ENCODE measurements around the gene ARHGEF2. TPM values are rescaled to one million over a fixed set of nuclear protein-coding genes. Genes with fewer than 3 reads are reported as not detected.

Gene ARHGEF2
- total and polyA plus RNA-seq, 9 of the 15 experiments (the other 6 are each of a cell fraction or from before 2014, with no cell fraction given): 7.1 to 162 (median 62.2) TPM

DNA sequence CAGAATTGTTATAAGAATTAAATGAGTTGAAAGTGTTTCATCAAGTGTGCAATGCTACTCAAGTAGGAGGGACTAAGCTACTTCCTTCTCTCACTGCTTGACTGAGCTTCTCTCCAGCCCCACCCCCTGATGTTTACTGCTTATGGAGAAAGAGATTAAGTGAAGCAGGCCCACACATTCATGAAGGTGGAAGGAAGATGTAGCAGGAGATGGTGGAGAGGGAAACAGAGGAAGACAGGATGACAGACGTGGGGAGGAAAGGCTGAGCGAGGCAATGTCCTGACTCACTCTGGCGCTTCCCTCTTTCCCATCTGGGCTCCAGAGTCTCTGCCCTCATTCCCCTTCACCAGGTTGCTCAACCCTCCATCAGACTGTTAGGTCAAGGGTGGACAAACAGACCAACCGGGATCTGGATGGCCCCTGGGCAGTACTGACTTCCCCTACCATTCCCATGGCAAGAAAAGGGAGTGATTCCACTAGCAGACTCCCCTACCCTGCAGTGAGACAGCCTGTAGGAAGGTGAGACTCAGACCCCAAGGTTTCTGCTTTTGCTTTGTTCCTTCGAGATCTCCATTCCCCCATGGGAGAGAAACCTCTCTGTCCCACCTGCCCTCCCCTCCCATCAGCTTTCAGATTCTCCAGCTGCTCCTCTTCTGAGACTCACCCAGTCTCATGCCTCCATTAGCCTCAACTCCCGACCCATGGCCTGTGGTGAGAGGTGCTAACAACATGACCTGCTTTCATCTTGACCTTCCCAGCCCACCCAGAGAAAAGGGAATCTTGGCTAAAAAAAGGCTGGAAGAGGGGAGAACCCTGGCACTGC is 3.1 kb upstream of the ARHGEF2 start (continued):
- TF ChIP-seq CBFB (CRISPR knock-in tag; IDR thresholded peaks at IDR 0.05) (no peak), SMAD4 (CRISPR knock-in tag; conservative IDR thresholded peaks at IDR 0.05) (0 out of 2 replicates have a peak, but pooled peaks have one; percentile 23), SPI1 (IDR thresholded peaks at IDR 0.05; ENCODE audit: borderline replicate concordance, low read depth, low read length) (peak; percentile 27; the same call in 1 of the 2 replicates), SREBF2 (CRISPR knock-in tag; IDR thresholded peaks at IDR 0.05) (no peak), ATF7 (IDR thresholded peaks at IDR 0.05) (no peak)
- TF ChIP-seq, protein P1, sequence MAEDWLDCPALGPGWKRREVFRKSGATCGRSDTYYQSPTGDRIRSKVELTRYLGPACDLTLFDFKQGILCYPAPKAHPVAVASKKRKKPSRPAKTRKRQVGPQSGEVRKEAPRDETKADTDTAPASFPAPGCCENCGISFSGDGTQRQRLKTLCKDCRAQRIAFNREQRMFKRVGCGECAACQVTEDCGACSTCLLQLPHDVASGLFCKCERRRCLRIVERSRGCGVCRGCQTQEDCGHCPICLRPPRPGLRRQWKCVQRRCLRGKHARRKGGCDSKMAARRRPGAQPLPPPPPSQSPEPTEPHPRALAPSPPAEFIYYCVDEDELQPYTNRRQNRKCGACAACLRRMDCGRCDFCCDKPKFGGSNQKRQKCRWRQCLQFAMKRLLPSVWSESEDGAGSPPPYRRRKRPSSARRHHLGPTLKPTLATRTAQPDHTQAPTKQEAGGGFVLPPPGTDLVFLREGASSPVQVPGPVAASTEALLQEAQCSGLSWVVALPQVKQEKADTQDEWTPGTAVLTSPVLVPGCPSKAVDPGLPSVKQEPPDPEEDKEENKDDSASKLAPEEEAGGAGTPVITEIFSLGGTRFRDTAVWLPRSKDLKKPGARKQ (CRISPR knock-in tag; IDR thresholded peaks at IDR 0.05): no peak

DNA sequence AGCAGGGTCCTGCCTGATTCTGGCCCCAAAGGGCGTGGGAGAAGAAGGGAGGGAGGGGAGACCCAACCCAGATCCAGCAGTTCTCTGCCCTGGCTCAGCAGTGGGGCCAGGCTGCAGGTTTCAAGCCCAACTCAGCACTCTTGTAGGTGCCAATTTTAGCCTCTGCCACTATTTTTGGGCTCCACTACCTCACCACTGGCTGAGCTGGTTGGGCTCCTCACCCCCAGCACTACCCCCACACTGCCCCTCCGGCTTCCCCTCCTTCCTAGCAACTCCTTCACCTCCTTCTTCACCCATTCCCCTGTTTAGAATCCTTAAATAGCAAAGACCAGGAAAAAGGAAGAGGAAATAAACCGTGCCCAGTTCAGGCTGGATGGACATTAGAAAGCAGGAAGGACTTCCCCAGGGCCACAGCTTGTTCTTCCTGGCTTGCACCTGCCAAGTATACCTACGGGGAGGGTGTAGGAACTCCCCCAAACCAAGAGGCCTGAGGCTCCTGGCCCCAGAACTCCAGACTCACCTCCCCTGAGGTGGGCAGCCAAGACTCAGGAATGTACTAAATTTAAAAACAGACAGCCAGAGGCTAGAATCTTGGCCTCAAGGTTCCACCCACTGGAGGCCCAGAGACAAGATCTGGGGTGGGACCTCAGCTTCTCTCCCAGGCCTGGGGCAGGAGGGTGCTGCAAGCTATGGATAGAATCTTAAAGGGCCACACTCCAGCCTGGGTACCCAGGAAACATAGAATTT is 1.4 kb upstream of the ARHGEF2 start:
- WGBS (ENCODE audit: insufficient coverage, low coverage, missing lambda C conversion rate): 0% methylated on average over 3 of the region's 4 CpGs
- peaks cover 9% of the 10 kb centered on the region; the same call in 2 of the 3 replicates for H3K36me3 ChIP-seq (ENCODE audit: control insufficient read depth, insufficient read depth, low read length)
- peak overlapping the region; percentile 89 to 97 for H3K9ac ChIP-seq (ENCODE audit: insufficient read depth in 1 of 2, low read depth in 2 of 2, low read length in 2 of 2)
- no peaks in the 10 kb centered on the region for H3K27me3 ChIP-seq (ENCODE audit: control insufficient read depth in 2 of 2, insufficient read depth in 2 of 2, low read length in 2 of 2)
- in situ Hi-C loops (cut with MboI) (no loop called here), intact Hi-C loops (cut with micrococcal nuclease) (loop anchor here (5.0 kb wide), 1 partner anchor 73 kb away; the partner anchor contains the start of genes LAMTOR2 and UBQLN4)
- CTCF ChIA-PET (ENCODE audit: low intra/inter-chr PET ratio): no interaction called here
- peak overlapping the region; percentile 82 for H3K4me3 ChIP-seq
- H4K20me1 ChIP-seq (replicated peaks; ENCODE audit: control insufficient read depth, insufficient read depth, low read length): peaks cover 8% of the 10 kb centered on the region; the same call in 1 of the 2 replicates
- no peaks in the 10 kb centered on the region for H3K9me1 ChIP-seq (ENCODE audit: control insufficient read depth, insufficient read depth, low read length)
- H3K27ac ChIP-seq (ENCODE audit: extremely low read depth, low read depth, low read length): peak overlapping the region; percentile 93
- peak; percentile 63 for ATAC-seq
- peak overlapping the region; percentile 97 for H3K4me2 ChIP-seq (ENCODE audit: insufficient read depth, low read length)
- peak; percentile 95 for FAIRE-seq
- peak; percentile 64 to 85 (median 74) for DNase-seq (ENCODE audit: extremely low read depth in 1 of 4, low spot score in 3 of 4)
- POLR2A ChIA-PET: interaction anchor here (0.6 to 8.5 kb wide), 10 partner anchors 9 to 246 kb away, joined by 3 to 50 read pairs (median 4); partner anchors contain the start of gene KHDC4
- H3K79me2 ChIP-seq (ENCODE audit: control insufficient read depth, insufficient read depth, low read length): peaks cover 75% of the 10 kb centered on the region
- H3K9me3 ChIP-seq (replicated peaks; ENCODE audit: control insufficient read depth, insufficient read depth, low read depth, low read length): no peaks in the 10 kb centered on the region
- BruUV-seq (replicated peaks): no TSS peak
- H3K4me1 ChIP-seq (replicated peaks in 1 of 2; ENCODE audit: control insufficient read depth in 2 of 2, insufficient read depth in 2 of 2, low read length in 2 of 2): peaks cover 53 to 65% of the 10 kb centered on the region in 2 experiments
- H2AFZ ChIP-seq (ENCODE audit: low read depth, low read length): peak overlapping the region; percentile 18; the same call in 1 of the 2 replicates
- 0 out of 2 replicates have a peak, but pooled peaks have one; percentile 3 for TF ChIP-seq TAL1 (IDR thresholded peaks at IDR 0.05)
- TF ChIP-seq SMAD3 (CRISPR knock-in tag; conservative IDR thresholded peaks at IDR 0.05): no peak
- TF ChIP-seq, protein P2, sequence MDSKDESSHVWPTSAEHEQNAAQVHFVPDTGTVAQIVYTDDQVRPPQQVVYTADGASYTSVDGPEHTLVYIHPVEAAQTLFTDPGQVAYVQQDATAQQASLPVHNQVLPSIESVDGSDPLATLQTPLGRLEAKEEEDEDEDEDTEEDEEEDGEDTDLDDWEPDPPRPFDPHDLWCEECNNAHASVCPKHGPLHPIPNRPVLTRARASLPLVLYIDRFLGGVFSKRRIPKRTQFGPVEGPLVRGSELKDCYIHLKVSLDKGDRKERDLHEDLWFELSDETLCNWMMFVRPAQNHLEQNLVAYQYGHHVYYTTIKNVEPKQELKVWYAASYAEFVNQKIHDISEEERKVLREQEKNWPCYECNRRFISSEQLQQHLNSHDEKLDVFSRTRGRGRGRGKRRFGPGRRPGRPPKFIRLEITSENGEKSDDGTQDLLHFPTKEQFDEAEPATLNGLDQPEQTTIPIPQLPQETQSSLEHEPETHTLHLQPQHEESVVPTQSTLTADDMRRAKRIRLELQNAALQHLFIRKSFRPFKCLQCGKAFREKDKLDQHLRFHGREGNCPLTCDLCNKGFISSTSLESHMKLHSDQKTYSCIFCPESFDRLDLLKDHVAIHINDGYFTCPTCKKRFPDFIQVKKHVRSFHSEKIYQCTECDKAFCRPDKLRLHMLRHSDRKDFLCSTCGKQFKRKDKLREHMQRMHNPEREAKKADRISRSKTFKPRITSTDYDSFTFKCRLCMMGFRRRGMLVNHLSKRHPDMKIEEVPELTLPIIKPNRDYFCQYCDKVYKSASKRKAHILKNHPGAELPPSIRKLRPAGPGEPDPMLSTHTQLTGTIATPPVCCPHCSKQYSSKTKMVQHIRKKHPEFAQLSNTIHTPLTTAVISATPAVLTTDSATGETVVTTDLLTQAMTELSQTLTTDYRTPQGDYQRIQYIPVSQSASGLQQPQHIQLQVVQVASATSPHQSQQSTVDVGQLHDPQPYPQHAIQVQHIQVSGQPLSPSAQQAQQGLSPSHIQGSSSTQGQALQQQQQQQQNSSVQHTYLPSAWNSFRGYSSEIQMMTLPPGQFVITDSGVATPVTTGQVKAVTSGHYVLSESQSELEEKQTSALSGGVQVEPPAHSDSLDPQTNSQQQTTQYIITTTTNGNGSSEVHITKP (IDR thresholded peaks at IDR 0.05; ENCODE audit: partially characterized antibody): peak; percentile 49
- no peak for TF ChIP-seq MTF1 (CRISPR knock-in tag; IDR thresholded peaks at IDR 0.05; ENCODE audit: borderline replicate concordance)
- TF ChIP-seq HNRNPL (IDR thresholded peaks at IDR 0.05; ENCODE audit: low read depth, low read length): no peak
- TF ChIP-seq RBM22 (IDR thresholded peaks at IDR 0.05; ENCODE audit: low read depth, low read length, poor library complexity, severe bottlenecking): no peak
- no peak for TF ChIP-seq SAFB (IDR thresholded peaks at IDR 0.05; ENCODE audit: borderline replicate concordance, low read depth, low read length)

All from K562 (cell line).